ENCODE results near the gene ADGRG6.
"Not testable (repeated sequence)": the region's sequence is repeated elsewhere in the genome, so short reads cannot be mapped to it uniquely, and the experiment has no call there.

Gene ADGRG6

DNA sequence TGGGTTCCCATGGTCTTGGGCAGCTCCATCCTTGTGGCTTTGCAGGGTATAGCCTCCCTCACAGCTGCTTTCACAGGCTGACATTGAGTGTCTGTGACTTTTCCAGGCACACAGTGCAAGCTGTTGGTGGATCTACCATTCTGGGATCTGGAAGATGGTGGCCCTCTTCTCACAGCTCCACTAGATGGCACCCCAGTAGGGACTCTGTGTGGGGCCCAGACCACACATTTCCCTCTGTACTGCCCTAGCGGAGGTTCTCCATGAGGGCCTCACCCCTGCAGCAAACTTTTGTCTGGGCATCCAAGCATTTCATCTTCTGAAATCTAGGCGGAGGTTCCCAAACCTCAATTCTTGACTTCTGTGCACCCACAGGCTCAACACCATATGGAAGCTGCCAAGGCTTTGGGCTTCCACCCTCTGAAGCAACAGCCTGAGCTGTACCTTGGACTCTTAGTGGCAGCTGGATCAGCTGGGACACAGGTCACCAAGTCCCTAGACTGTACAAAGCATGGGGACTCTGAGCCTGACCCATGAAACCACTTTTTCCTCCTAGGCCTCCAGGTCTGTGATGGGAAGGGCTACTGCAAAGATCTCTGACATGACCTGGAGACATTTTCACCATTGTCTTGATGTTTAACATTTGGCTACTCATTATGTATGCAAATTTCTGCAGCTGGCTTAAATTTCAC lies 124.8 kb downstream of the ADGRG6 start:
- H3K36me3 ChIP-seq (ENCODE audit: control insufficient read depth, insufficient read depth, low read length); H3K27me3 ChIP-seq (ENCODE audit: control insufficient read depth, insufficient read depth, low read length); H3K4me3 ChIP-seq (ENCODE audit: low read depth, low read length); H3K9me3 ChIP-seq (ENCODE audit: control insufficient read depth, insufficient read depth, low read length); H3K4me1 ChIP-seq (ENCODE audit: control insufficient read depth, insufficient read depth, low read length); H3K9ac ChIP-seq (ENCODE audit: low read depth, low read length): not testable (repeated sequence)

DNA sequence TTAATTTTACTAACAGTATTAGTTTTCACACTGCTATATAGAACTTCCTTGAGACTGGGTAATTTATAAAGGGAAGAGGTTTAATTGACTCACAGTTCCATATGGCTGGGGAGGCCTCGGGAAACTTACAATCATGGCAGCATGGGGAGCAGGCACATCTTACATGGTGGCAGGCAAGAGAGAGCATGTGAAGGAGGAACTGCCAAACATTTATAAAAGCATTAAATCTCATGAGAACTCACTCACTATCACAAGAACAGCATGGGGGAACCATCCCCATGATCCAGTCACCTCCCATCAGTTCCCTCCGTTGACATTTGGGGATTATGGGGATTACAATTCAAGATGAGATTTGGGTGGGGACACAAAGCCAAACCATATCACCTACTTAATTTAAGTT lies 126.7 kb downstream of the ADGRG6 start:
- not testable (repeated sequence) for H3K36me3 ChIP-seq (ENCODE audit: control insufficient read depth, insufficient read depth, low read length); H3K4me1 ChIP-seq (ENCODE audit: control insufficient read depth, insufficient read depth, low read length); H3K9ac ChIP-seq (ENCODE audit: low read depth, low read length); H3K27me3 ChIP-seq (ENCODE audit: control insufficient read depth, insufficient read depth, low read length); H3K4me3 ChIP-seq (ENCODE audit: low read depth, low read length); H3K9me3 ChIP-seq (ENCODE audit: control insufficient read depth, insufficient read depth, low read length)

DNA sequence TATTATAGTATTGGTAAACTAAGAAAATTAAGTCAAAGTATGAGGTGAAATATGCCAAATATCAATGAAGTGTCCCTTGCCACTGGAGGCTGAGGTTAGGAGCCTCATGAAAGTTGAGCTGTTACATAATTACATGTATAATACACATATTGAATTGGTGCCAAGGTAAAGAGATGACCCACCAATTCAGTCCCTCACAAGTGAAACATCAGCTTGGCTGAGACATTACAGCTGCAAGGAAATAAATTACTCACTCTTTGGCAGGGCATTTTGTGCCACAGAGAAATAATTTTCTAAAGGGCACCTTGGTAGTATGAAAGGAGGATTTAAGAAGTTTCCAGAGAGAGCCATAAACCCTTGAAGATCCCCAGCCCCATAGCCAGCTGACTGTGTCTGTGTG lies 127.4 kb downstream of the ADGRG6 start:
- Histone ChIP-seq H3K36me3 (ENCODE audit: control insufficient read depth, insufficient read depth, low read length) (no peaks in the 10 kb centered on the region), H3K27me3 (ENCODE audit: control insufficient read depth, insufficient read depth, low read length) (no peaks in the 10 kb centered on the region), H3K4me3 (ENCODE audit: low read depth, low read length) (no peak overlapping the region), H3K4me1 (ENCODE audit: control insufficient read depth, insufficient read depth, low read length) (no peaks in the 10 kb centered on the region), H3K9ac (ENCODE audit: low read depth, low read length) (no peak overlapping the region), H3K9me3 (ENCODE audit: control insufficient read depth, insufficient read depth, low read length) (no peaks in the 10 kb centered on the region)

GRCh38 chr6:142433419-142433818 lies 131.6 kb downstream of the ADGRG6 start:
- Histone ChIP-seq H3K4me1 (ENCODE audit: control insufficient read depth, insufficient read depth, low read length) (no peaks in the 10 kb centered on the region), H3K4me3 (ENCODE audit: low read depth, low read length) (no peak overlapping the region), H3K9me3 (ENCODE audit: control insufficient read depth, insufficient read depth, low read length) (no peaks in the 10 kb centered on the region), H3K27me3 (ENCODE audit: control insufficient read depth, insufficient read depth, low read length) (no peaks in the 10 kb centered on the region), H3K9ac (ENCODE audit: low read depth, low read length) (no peak overlapping the region), H3K36me3 (ENCODE audit: control insufficient read depth, insufficient read depth, low read length) (no peaks in the 10 kb centered on the region)

GRCh38 chr6:142438898-142439297 lies 137.1 kb downstream of the ADGRG6 start:
- Histone ChIP-seq H3K9ac (ENCODE audit: low read depth, low read length) (no peak overlapping the region), H3K27me3 (ENCODE audit: control insufficient read depth, insufficient read depth, low read length) (no peaks in the 10 kb centered on the region), H3K36me3 (ENCODE audit: control insufficient read depth, insufficient read depth, low read length) (no peaks in the 10 kb centered on the region), H3K4me1 (ENCODE audit: control insufficient read depth, insufficient read depth, low read length) (peaks cover 16% of the 10 kb centered on the region), H3K4me3 (ENCODE audit: low read depth, low read length) (no peak overlapping the region), H3K9me3 (ENCODE audit: control insufficient read depth, insufficient read depth, low read length) (no peaks in the 10 kb centered on the region)

- Histone ChIP-seq H3K36me3 (ENCODE audit: control insufficient read depth, insufficient read depth, low read length) (no peaks in the 10 kb centered on the region), H3K9me3 (ENCODE audit: control insufficient read depth, insufficient read depth, low read length) (no peaks in the 10 kb centered on the region), H3K4me1 (ENCODE audit: control insufficient read depth, insufficient read depth, low read length) (peaks cover 20% of the 10 kb centered on the region), H3K9ac (ENCODE audit: low read depth, low read length) (no peak overlapping the region), H3K4me3 (ENCODE audit: low read depth, low read length) (no peak overlapping the region), H3K27me3 (ENCODE audit: control insufficient read depth, insufficient read depth, low read length) (no peaks in the 10 kb centered on the region)
Observed at GRCh38 chr6:142440600-142441293, 138.9 kb downstream of the ADGRG6 start.

DNA sequence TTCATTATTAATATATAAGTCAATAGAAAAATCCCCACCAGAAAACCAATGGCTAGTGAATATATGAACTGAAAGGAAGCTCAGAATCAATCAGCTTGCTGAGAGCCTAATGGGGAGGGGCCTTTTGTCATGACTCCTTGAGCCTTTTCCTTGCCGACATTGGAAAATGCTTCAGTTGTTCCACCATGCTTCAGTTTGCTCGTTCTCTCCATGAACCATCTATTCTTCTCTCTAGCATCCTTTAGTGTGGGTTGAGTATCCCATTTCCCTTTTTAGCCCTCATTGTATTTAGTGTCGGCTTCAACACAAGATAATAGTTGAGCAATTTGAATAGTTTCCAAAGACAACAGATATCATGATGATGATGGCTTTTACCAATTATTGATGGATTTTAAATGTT lies 139.9 kb downstream of the ADGRG6 start:
- Histone ChIP-seq H3K9me3 (ENCODE audit: control insufficient read depth, insufficient read depth, low read length) (no peaks in the 10 kb centered on the region), H3K36me3 (ENCODE audit: control insufficient read depth, insufficient read depth, low read length) (no peaks in the 10 kb centered on the region), H3K9ac (ENCODE audit: low read depth, low read length) (no peak overlapping the region), H3K4me1 (ENCODE audit: control insufficient read depth, insufficient read depth, low read length) (peaks cover 20% of the 10 kb centered on the region), H3K27me3 (ENCODE audit: control insufficient read depth, insufficient read depth, low read length) (no peaks in the 10 kb centered on the region), H3K4me3 (ENCODE audit: low read depth, low read length) (no peak overlapping the region)

DNA sequence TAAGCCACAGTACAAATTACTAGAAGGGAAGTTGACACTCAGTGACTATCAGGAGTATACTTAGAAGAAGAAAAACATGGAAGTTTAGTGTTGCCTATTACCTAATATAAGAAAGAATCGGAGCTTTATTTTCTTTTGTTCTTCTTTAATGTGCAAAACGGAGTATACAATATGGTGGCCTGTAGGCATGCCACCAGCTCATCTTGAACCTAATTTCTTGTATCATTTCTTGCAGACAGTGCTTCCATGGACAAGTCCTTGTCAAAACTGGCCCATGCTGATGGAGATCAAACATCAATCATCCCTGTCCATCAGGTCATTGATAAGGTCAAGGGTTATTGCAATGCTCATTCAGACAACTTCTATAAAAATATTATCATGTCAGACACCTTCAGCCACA lies 141.3 kb downstream of the ADGRG6 start:
- Histone ChIP-seq H3K9ac (ENCODE audit: low read depth, low read length) (no peak overlapping the region), H3K4me3 (ENCODE audit: low read depth, low read length) (no peak overlapping the region), H3K36me3 (ENCODE audit: control insufficient read depth, insufficient read depth, low read length) (no peaks in the 10 kb centered on the region), H3K4me1 (ENCODE audit: control insufficient read depth, insufficient read depth, low read length) (peaks cover 20% of the 10 kb centered on the region), H3K27me3 (ENCODE audit: control insufficient read depth, insufficient read depth, low read length) (no peaks in the 10 kb centered on the region), H3K9me3 (ENCODE audit: control insufficient read depth, insufficient read depth, low read length) (no peaks in the 10 kb centered on the region)

DNA sequence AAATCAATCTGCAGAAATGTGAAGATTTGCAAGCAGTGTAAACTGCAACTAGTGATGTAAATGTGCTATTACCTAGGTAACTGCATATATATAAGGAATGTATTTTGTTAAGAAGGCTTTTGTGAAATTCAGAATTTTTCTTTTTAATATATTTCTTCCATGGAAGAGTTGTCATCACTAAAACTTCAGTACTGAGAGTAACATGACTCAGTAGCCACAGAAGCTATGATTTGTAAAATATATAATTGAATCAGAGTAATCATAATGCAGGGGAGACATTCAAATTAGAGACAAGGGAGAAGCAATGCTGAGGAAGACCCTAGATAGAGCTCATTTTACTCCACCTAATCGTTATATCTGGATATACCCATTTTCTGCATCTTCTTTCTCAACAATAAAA lies 141.7 kb downstream of the ADGRG6 start:
- Histone ChIP-seq H3K36me3 (ENCODE audit: control insufficient read depth, insufficient read depth, low read length) (no peaks in the 10 kb centered on the region), H3K4me3 (ENCODE audit: low read depth, low read length) (no peak overlapping the region), H3K4me1 (ENCODE audit: control insufficient read depth, insufficient read depth, low read length) (peaks cover 20% of the 10 kb centered on the region), H3K9me3 (ENCODE audit: control insufficient read depth, insufficient read depth, low read length) (no peaks in the 10 kb centered on the region), H3K27me3 (ENCODE audit: control insufficient read depth, insufficient read depth, low read length) (no peaks in the 10 kb centered on the region), H3K9ac (ENCODE audit: low read depth, low read length) (no peak overlapping the region)

DNA sequence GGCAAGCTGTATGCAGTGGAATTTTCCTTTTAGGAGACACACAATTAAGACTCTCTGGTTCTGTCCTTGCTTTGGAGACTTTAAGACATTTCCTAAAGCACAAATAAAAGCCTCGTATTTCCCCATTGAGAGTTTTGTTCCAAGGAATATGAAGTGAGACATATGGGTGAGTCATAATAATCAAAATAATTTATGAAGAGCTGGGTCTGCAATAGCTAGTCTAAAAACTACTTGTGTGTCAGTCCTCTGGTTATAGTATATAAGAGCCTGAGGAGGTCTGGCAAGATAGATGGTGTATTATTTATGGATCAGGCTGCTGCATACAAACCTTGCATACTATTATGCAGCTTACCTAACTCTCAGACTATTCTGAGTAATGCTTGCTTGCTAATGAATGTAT lies 142.6 kb downstream of the ADGRG6 start:
- no peaks in the 10 kb centered on the region for H3K9me3 ChIP-seq (ENCODE audit: control insufficient read depth, insufficient read depth, low read length)
- no peak overlapping the region for H3K9ac ChIP-seq (ENCODE audit: low read depth, low read length)

DNA sequence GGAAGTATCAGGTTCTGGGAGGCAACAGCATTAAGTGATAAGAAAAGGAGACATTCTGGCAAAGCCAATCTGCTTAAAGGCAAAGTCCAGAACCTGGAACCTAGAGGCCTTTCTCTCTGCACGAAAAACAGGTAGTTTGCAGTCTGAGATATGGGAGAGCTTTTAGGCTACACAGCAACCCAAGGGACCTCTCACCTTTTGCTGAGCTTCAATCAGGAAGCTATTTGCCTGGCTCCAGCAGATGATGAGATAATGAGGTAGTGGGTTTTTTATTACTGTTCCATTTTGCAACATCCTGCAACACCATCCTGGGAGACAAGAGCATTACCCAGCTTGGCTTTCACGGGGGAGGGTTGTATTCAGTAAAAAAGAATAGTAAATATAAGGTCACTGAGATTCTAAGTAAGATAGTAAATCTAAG lies 143.1 kb downstream of the ADGRG6 start:
- Histone ChIP-seq H3K27me3 (ENCODE audit: control insufficient read depth, insufficient read depth, low read length) (no peaks in the 10 kb centered on the region), H3K36me3 (ENCODE audit: control insufficient read depth, insufficient read depth, low read length) (no peaks in the 10 kb centered on the region), H3K4me3 (ENCODE audit: low read depth, low read length) (no peak overlapping the region), H3K9ac (ENCODE audit: low read depth, low read length) (no peak overlapping the region), H3K9me3 (ENCODE audit: control insufficient read depth, insufficient read depth, low read length) (no peaks in the 10 kb centered on the region), H3K4me1 (ENCODE audit: control insufficient read depth, insufficient read depth, low read length) (peaks cover 20% of the 10 kb centered on the region)

More for the DNA sequence above, 142.6 kb downstream of the ADGRG6 start:
- Histone ChIP-seq H3K4me3 (ENCODE audit: low read depth, low read length) (no peak overlapping the region), H3K36me3 (ENCODE audit: control insufficient read depth, insufficient read depth, low read length) (no peaks in the 10 kb centered on the region), H3K27me3 (ENCODE audit: control insufficient read depth, insufficient read depth, low read length) (no peaks in the 10 kb centered on the region), H3K4me1 (ENCODE audit: control insufficient read depth, insufficient read depth, low read length) (peaks cover 20% of the 10 kb centered on the region)

- Histone ChIP-seq H3K4me1 (ENCODE audit: control insufficient read depth, insufficient read depth, low read length) (peaks cover 12% of the 10 kb centered on the region), H3K27me3 (ENCODE audit: control insufficient read depth, insufficient read depth, low read length) (no peaks in the 10 kb centered on the region), H3K9me3 (ENCODE audit: control insufficient read depth, insufficient read depth, low read length) (no peaks in the 10 kb centered on the region), H3K4me3 (ENCODE audit: low read depth, low read length) (no peak overlapping the region), H3K36me3 (ENCODE audit: control insufficient read depth, insufficient read depth, low read length) (no peaks in the 10 kb centered on the region), H3K9ac (ENCODE audit: low read depth, low read length) (no peak overlapping the region)
Observed at GRCh38 chr6:142446168-142446567, 144.4 kb downstream of the ADGRG6 start.

Data from iPS-15b (cell line).